Liver (tissue), 9 donors: ENCODE results near the gene CREB1. TPM values are rescaled to one million over a fixed set of nuclear protein-coding genes. Genes with fewer than 3 reads are reported as not detected.

Experiments used
- DNase-seq: peaks from one replicate; pipeline ENCODE4 v3.0.0-alpha.2; 2017; ENCODE audit warnings: low spot score
- H3K27ac ChIP-seq, 2 donors: one replicate each; pipeline ENCODE4 v1.7.0; 2013; ENCODE audit warnings: inconsistent platforms in 2 of 2, low read length in 2 of 2, control low read depth in 1 of 2, low read depth in 1 of 2, mild to moderate bottlenecking in 1 of 2
- H3K27me3 ChIP-seq, 4 donors: one replicate each; pipeline versions ENCODE4 v1.6.1 to v1.7.0; 2013; ENCODE audit warnings: low read length in 3 of 4, inconsistent platforms in 1 of 4, mild to moderate bottlenecking in 1 of 4, moderate library complexity in 1 of 4; ENCODE audit not compliant: control insufficient read depth in 4 of 4, insufficient read depth in 4 of 4
- H3K36me3 ChIP-seq, 4 donors: one replicate each; pipeline versions ENCODE4 v1.6.1 to v1.7.0; 2013; ENCODE audit warnings: low read length in 3 of 4, mild to moderate bottlenecking in 3 of 4, low read depth in 1 of 4, moderate library complexity in 1 of 4; ENCODE audit not compliant: control insufficient read depth in 4 of 4, insufficient read depth in 3 of 4
- H3K4me1 ChIP-seq, 4 donors: one replicate each; pipeline versions ENCODE4 v1.6.1 to v1.7.0; 2013; ENCODE audit warnings: low read length in 3 of 4, mild to moderate bottlenecking in 3 of 4, moderate library complexity in 1 of 4; ENCODE audit not compliant: control insufficient read depth in 4 of 4, insufficient read depth in 4 of 4
- H3K4me3 ChIP-seq, 3 donors: one replicate each; pipeline versions ENCODE4 v1.6.1 to v1.7.0; 2013; ENCODE audit warnings: low read length in 3 of 3, control low read depth in 1 of 3, low read depth in 1 of 3, mild to moderate bottlenecking in 1 of 3
- H3K9ac ChIP-seq, 2 donors: one replicate each; pipeline ENCODE4 v1.7.0; 2013; ENCODE audit warnings: low read length in 2 of 2, mild to moderate bottlenecking in 2 of 2, moderate library complexity in 2 of 2, control low read depth in 1 of 2, low read depth in 1 of 2
- H3K9me3 ChIP-seq, 4 donors: one replicate each; pipeline versions ENCODE4 v1.6.1 to v1.7.0; 2013; ENCODE audit warnings: low read length in 3 of 4; ENCODE audit not compliant: control insufficient read depth in 4 of 4
- EGR1 ChIP-seq, 2 donors: IDR thresholded peaks; 2 replicates each; pipeline ENCODE4 v1.6.1; 2016 to 2018; ENCODE audit warnings: antibody characterized with exemption in 2 of 2, low read depth in 2 of 2
- FOXA1 ChIP-seq: IDR thresholded peaks from 2 replicates; pipeline ENCODE4 v1.6.1; 2016; ENCODE audit warnings: antibody characterized with exemption
- FOXA2 ChIP-seq: IDR thresholded peaks from 2 replicates; pipeline ENCODE4 v1.6.1; 2016; ENCODE audit warnings: antibody characterized with exemption
- GABPA ChIP-seq, 2 donors: IDR thresholded peaks in 1 of 2; conservative IDR thresholded peaks in 1 of 2; 2 replicates each; pipeline ENCODE4 v1.6.1; 2016; ENCODE audit warnings: antibody characterized with exemption in 2 of 2, mild to moderate bottlenecking in 1 of 2, moderate library complexity in 1 of 2
- HNF4A ChIP-seq, 2 donors: conservative IDR thresholded peaks; 2 replicates each; pipeline ENCODE4 v1.6.1; 2016; ENCODE audit warnings: antibody characterized with exemption in 2 of 2, mild to moderate bottlenecking in 2 of 2
- HNF4G ChIP-seq: IDR thresholded peaks from 2 replicates; pipeline ENCODE4 v1.6.1; 2016; ENCODE audit warnings: antibody characterized with exemption
- JUND ChIP-seq, 2 donors: IDR thresholded peaks; 2 replicates each; pipeline ENCODE4 v1.6.1; 2016; ENCODE audit warnings: antibody characterized with exemption in 2 of 2
- NR2F2 ChIP-seq: IDR thresholded peaks from 2 replicates; pipeline ENCODE4 v1.6.1; 2016; ENCODE audit warnings: antibody characterized with exemption
- REST ChIP-seq: IDR thresholded peaks from 2 replicates; pipeline ENCODE4 v1.6.1; 2016; ENCODE audit warnings: antibody characterized with exemption, mild to moderate bottlenecking
- SP1 ChIP-seq: IDR thresholded peaks from 2 replicates; pipeline ENCODE4 v1.6.1; 2018; ENCODE audit warnings: antibody characterized with exemption, mild to moderate bottlenecking
- TAF1 ChIP-seq: conservative IDR thresholded peaks from 2 replicates; pipeline ENCODE4 v1.6.1; 2016; ENCODE audit warnings: antibody characterized with exemption, mild to moderate bottlenecking
- YY1 ChIP-seq: IDR thresholded peaks from 2 replicates; pipeline ENCODE4 v1.6.1; 2016; ENCODE audit warnings: antibody characterized with exemption, mild to moderate bottlenecking
- WGBS: extraction: QIAGEN DNeasy Blood & Tissue Kit; methylation state at CpG from one replicate; pipeline ENCODE4 v1.1.7; 2013; 5-methylcytosine and 5-hydroxymethylcytosine counted together
- polyA plus RNA-seq, 2 donors: library from polyadenylated mRNA; stranded (reverse) in 1 of 2; unstranded in 1 of 2; fragments of 200-250 nt in 1 of 2; fragments of >200 nt in 1 of 2; fragmentation: Nextera tagmentation in 1 of 2; extraction: Ambion mirVana in 1 of 2; gene quantifications; one replicate each; pipeline versions ENCODE4 v1.2.1 to v1.2.3, GENCODE V29; 2013 to 2015
- total RNA-seq, 2 donors: library from RNA; depleted of rRNA; stranded (reverse); fragments of >200 nt; gene quantifications; one replicate each; pipeline ENCODE4 v1.2.3, GENCODE V29; 2014
- TF ChIP-seq, protein P1 (sequence below): IDR thresholded peaks from 2 replicates; pipeline ENCODE4 v1.6.1; 2016; ENCODE audit warnings: antibody characterized with exemption
- TF ChIP-seq, protein P2 (sequence below): fragments of 150-350 bp; IDR thresholded peaks from 2 replicates; pipeline ENCODE4 v1.5.1; 2017; ENCODE audit warnings: improper control_type of control experiment, low read depth, low read length; ENCODE audit not compliant: missing input control
- TF ChIP-seq, protein P3 (sequence below): IDR thresholded peaks from 2 replicates; pipeline ENCODE4 v1.6.1; 2016; ENCODE audit warnings: antibody characterized with exemption
- TF ChIP-seq, protein P4 (sequence below): IDR thresholded peaks from 2 replicates; pipeline ENCODE4 v1.6.1; 2016; ENCODE audit warnings: antibody characterized with exemption
- donor health status: healthy.
- donor health status: healthy.
- donor health status: healthy.
- donor health status: healthy.
- donor health status: healthy.

CREB1 gene
- total and polyA plus RNA-seq, 4 donors = 4.4 to 24.4 (median 14.5) TPM

GRCh38 chr2:207629553-207629952, 99.8 kb downstream of the CREB1 start:
- 86% methylated on average over 1 of the region's 1 CpG for WGBS
- DNase-seq = no peak

DNA sequence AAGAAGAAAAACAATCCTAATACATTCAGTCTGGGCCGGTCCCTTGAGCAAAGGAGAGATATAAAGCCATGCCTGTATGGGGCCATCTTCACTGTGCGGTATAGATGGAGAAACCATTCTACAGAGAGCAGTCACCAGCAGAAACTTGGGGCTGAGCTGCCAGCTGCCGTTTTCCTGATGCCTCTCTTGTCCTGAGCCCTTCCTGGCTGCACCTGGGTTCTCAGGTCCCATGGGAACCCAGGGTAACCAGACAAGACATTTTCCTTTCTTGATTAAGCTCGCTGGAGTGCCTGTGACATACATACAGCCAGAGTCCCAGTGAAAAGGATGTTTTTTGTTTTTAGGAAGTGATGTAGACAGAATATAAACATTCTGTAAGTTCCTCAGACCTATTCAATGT, 100.7 kb downstream of the CREB1 start:
- no peaks in the 10 kb centered on the region for H3K27me3 ChIP-seq
- H3K36me3 ChIP-seq = no peaks in the 10 kb centered on the region
- H3K9ac ChIP-seq = no peak overlapping the region
- H3K27ac ChIP-seq = no peak overlapping the region
- WGBS = 94% methylated on average over 4 of the region's 4 CpGs
- no peaks in the 10 kb centered on the region for H3K9me3 ChIP-seq
- DNase-seq = no peak
- H3K4me3 ChIP-seq = no peak overlapping the region
- H3K4me1 ChIP-seq = peaks cover 5 to 17% (median 7%) of the 10 kb centered on the region in 4 donors
- TF ChIP-seq FOXA2 (no peak), SP1 (no peak), HNF4A (conservative IDR thresholded peaks at IDR 0.05) (no peak), GABPA (IDR thresholded peaks at IDR 0.05 in 1 of 2, conservative IDR thresholded peaks at IDR 0.05 in 1 of 2) (no peak), HNF4G (no peak), EGR1 (IDR thresholded peaks at IDR 0.05; ENCODE audit: low read depth in 2 of 2) (no peak), FOXA1 (no peak)
- TF ChIP-seq, protein P1, sequence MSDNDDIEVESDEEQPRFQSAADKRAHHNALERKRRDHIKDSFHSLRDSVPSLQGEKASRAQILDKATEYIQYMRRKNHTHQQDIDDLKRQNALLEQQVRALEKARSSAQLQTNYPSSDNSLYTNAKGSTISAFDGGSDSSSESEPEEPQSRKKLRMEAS = no peak
- TF ChIP-seq, protein P2, sequence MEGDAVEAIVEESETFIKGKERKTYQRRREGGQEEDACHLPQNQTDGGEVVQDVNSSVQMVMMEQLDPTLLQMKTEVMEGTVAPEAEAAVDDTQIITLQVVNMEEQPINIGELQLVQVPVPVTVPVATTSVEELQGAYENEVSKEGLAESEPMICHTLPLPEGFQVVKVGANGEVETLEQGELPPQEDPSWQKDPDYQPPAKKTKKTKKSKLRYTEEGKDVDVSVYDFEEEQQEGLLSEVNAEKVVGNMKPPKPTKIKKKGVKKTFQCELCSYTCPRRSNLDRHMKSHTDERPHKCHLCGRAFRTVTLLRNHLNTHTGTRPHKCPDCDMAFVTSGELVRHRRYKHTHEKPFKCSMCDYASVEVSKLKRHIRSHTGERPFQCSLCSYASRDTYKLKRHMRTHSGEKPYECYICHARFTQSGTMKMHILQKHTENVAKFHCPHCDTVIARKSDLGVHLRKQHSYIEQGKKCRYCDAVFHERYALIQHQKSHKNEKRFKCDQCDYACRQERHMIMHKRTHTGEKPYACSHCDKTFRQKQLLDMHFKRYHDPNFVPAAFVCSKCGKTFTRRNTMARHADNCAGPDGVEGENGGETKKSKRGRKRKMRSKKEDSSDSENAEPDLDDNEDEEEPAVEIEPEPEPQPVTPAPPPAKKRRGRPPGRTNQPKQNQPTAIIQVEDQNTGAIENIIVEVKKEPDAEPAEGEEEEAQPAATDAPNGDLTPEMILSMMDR = no peak
- TF ChIP-seq, protein P3, sequence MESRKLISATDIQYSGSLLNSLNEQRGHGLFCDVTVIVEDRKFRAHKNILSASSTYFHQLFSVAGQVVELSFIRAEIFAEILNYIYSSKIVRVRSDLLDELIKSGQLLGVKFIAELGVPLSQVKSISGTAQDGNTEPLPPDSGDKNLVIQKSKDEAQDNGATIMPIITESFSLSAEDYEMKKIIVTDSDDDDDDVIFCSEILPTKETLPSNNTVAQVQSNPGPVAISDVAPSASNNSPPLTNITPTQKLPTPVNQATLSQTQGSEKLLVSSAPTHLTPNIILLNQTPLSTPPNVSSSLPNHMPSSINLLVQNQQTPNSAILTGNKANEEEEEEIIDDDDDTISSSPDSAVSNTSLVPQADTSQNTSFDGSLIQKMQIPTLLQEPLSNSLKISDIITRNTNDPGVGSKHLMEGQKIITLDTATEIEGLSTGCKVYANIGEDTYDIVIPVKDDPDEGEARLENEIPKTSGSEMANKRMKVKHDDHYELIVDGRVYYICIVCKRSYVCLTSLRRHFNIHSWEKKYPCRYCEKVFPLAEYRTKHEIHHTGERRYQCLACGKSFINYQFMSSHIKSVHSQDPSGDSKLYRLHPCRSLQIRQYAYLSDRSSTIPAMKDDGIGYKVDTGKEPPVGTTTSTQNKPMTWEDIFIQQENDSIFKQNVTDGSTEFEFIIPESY = no peak

More at GRCh38 chr2:207629553-207629952, 99.8 kb downstream of the CREB1 start:
- no peaks in the 10 kb centered on the region for H3K36me3 ChIP-seq
- TF ChIP-seq, protein P3 = no peak
- TF ChIP-seq FOXA2 = no peak
- no peak for TF ChIP-seq NR2F2
- TF ChIP-seq TAF1 = no peak
- TF ChIP-seq, protein P4, sequence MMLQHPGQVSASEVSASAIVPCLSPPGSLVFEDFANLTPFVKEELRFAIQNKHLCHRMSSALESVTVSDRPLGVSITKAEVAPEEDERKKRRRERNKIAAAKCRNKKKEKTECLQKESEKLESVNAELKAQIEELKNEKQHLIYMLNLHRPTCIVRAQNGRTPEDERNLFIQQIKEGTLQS = no peak
- TF ChIP-seq JUND (IDR thresholded peaks at IDR 0.05) = no peak
- no peak for TF ChIP-seq HNF4A (conservative IDR thresholded peaks at IDR 0.05)
- TF ChIP-seq YY1 = no peak
- TF ChIP-seq REST = no peak
- no peak overlapping the region for H3K9ac ChIP-seq
- peaks cover 5 to 17% (median 7%) of the 10 kb centered on the region in 4 donors for H3K4me1 ChIP-seq
- H3K9me3 ChIP-seq = no peaks in the 10 kb centered on the region
- no peak overlapping the region for H3K27ac ChIP-seq
- no peaks in the 10 kb centered on the region for H3K27me3 ChIP-seq
- no peak overlapping the region for H3K4me3 ChIP-seq
